Breast epithelium (tissue), 4 donors: ENCODE measurements around the gene TLCD4. TPM values are rescaled to one million over a fixed set of nuclear protein-coding genes. Genes with fewer than 3 reads are reported as not detected.

ENCODE experiments used
- DNase-seq, 2 donors: peaks; one replicate each; pipeline ENCODE4 v3.0.0-alpha.2; 2019; ENCODE audit warnings: low spot score in 2 of 2
- H3K27ac ChIP-seq, 2 donors: fragments of 200-600 bp; sonication (generic) in 1 of 2; one replicate each; pipeline ENCODE4 v1.5.1; 2016 to 2019; ENCODE audit warnings: mild to moderate bottlenecking in 1 of 2
- H3K27me3 ChIP-seq, 2 donors: fragments of 200-600 bp; sonication (generic) in 1 of 2; one replicate each; pipeline versions ENCODE4 v1.5.1 to v1.6.0; 2017 to 2019; ENCODE audit warnings: control low read depth in 1 of 2, mild to moderate bottlenecking in 1 of 2
- H3K36me3 ChIP-seq: fragments of 200-600 bp; one replicate; pipeline ENCODE4 v1.5.1; 2019
- H3K4me1 ChIP-seq, 2 donors: fragments of 200-600 bp; sonication (generic); one replicate each; pipeline ENCODE4 v1.5.1; 2016 to 2019; ENCODE audit warnings: control low read depth in 1 of 2
- H3K4me3 ChIP-seq, 3 donors: fragments of 200-600 bp; sonication (generic); 1 replicate in 2 of 3; 2 replicates in 1 of 3; pipeline ENCODE4 v1.5.1; 2016 to 2019; ENCODE audit warnings: mild to moderate bottlenecking in 3 of 3, moderate library complexity in 2 of 3
- H3K9me3 ChIP-seq, 2 donors: fragments of 200-600 bp; sonication (generic) in 1 of 2; one replicate each; pipeline ENCODE4 v1.5.1; 2016 to 2019; ENCODE audit warnings: control low read depth in 1 of 2
- CTCF ChIP-seq, 3 donors: fragments of 450-650 bp; IDR thresholded peaks; one replicate each; pipeline ENCODE4 v1.5.1; 2016 to 2017; ENCODE audit warnings: antibody characterized with exemption in 3 of 3, mild to moderate bottlenecking in 3 of 3, moderate library complexity in 3 of 3
- POLR2A ChIP-seq: fragments of 450-650 bp; IDR thresholded peaks from one replicate; pipeline ENCODE4 v1.6.1; 2016; ENCODE audit warnings: antibody characterized with exemption, mild to moderate bottlenecking, moderate library complexity
- POLR2AphosphoS5 ChIP-seq, 3 donors: sonication (generic); formaldehyde crosslinking; IDR thresholded peaks; one replicate each; pipeline ENCODE4 v1.6.1; 2017; ENCODE audit warnings: antibody characterized with exemption in 3 of 3
- intact Hi-C: fragments of 100-400 bp; cut with DNase I; formaldehyde crosslinking; loops from one replicate; pipeline ENCODE4 v1.15.1; 2023; ENCODE audit warnings: low total_unique reads
- total RNA-seq, 3 donors: library from RNA; depleted of rRNA; stranded (reverse); fragments of >200 nt; gene quantifications; one replicate each; pipeline ENCODE4 v1.1.0, GENCODE V29; 2016

The TLCD4 gene
- total RNA-seq, 3 donors from 2014 or later = 5.9 to 22.4 (median 6.9) TPM

- Histone ChIP-seq H3K27me3 (no peaks in the 10 kb centered on the region), H3K36me3 (no peaks in the 10 kb centered on the region), H3K27ac (no peak overlapping the region), H3K9me3 (no peaks in the 10 kb centered on the region), H3K4me1 (no peaks in the 10 kb centered on the region), H3K4me3 (no peak overlapping the region)
- intact Hi-C loops = no loop called here
- TF ChIP-seq POLR2A (no peak), CTCF (IDR thresholded peaks at IDR 0.05) (no peak), POLR2AphosphoS5 (IDR thresholded peaks at IDR 0.05) (no peak)
- no peak for DNase-seq
These were observed 36.3 kb upstream of the TLCD4 start for GRCh38 chr1:95080879-95081278.

- Histone ChIP-seq H3K9me3 (no peaks in the 10 kb centered on the region), H3K27ac (no peak overlapping the region), H3K4me3 (no peak overlapping the region), H3K36me3 (no peaks in the 10 kb centered on the region), H3K27me3 (no peaks in the 10 kb centered on the region), H3K4me1 (no peaks in the 10 kb centered on the region)
- DNase-seq = no peak
- intact Hi-C loops = no loop called here
- TF ChIP-seq CTCF (IDR thresholded peaks at IDR 0.05) (peak in 2 of 3 donors; percentile 27 to 29), POLR2AphosphoS5 (IDR thresholded peaks at IDR 0.05) (no peak)
These were observed 32.6 kb upstream of the TLCD4 start for GRCh38 chr1:95084317-95085176.

GRCh38 chr1:95085376-95085775 lies 31.8 kb upstream of the TLCD4 start:
- intact Hi-C loops = no loop called here
- H3K9me3 ChIP-seq = peaks cover 0 to 8% of the 10 kb centered on the region in 2 donors
- no peaks in the 10 kb centered on the region for H3K36me3 ChIP-seq
- no peaks in the 10 kb centered on the region for H3K4me1 ChIP-seq
- DNase-seq = no peak
- H3K27ac ChIP-seq = no peak overlapping the region
- TF ChIP-seq POLR2A = no peak
- no peak for TF ChIP-seq CTCF (IDR thresholded peaks at IDR 0.05)
- no peak for TF ChIP-seq POLR2AphosphoS5 (IDR thresholded peaks at IDR 0.05)
- H3K27me3 ChIP-seq = no peaks in the 10 kb centered on the region
- no peak overlapping the region for H3K4me3 ChIP-seq

- peaks cover 0 to 9% of the 10 kb centered on the region in 2 donors for H3K9me3 ChIP-seq
- H3K4me1 ChIP-seq = no peaks in the 10 kb centered on the region
- H3K4me3 ChIP-seq = no peak overlapping the region
- no peak for DNase-seq
- no peak for TF ChIP-seq CTCF (IDR thresholded peaks at IDR 0.05)
- TF ChIP-seq POLR2A = no peak
- no peak for TF ChIP-seq POLR2AphosphoS5 (IDR thresholded peaks at IDR 0.05)
- H3K36me3 ChIP-seq = no peaks in the 10 kb centered on the region
- no peak overlapping the region for H3K27ac ChIP-seq
- intact Hi-C loops = no loop called here
- H3K27me3 ChIP-seq = no peaks in the 10 kb centered on the region
These were observed 30.1 kb upstream of the TLCD4 start for GRCh38 chr1:95086949-95087533.

- Histone ChIP-seq H3K27ac (no peak overlapping the region), H3K4me3 (no peak overlapping the region), H3K4me1 (no peaks in the 10 kb centered on the region), H3K27me3 (no peaks in the 10 kb centered on the region), H3K36me3 (no peaks in the 10 kb centered on the region), H3K9me3 (peaks cover 0 to 9% of the 10 kb centered on the region in 2 donors)
- intact Hi-C loops = no loop called here
- DNase-seq = no peak
- TF ChIP-seq CTCF (IDR thresholded peaks at IDR 0.05) = no peak
- TF ChIP-seq POLR2AphosphoS5 (IDR thresholded peaks at IDR 0.05) = no peak
- no peak for TF ChIP-seq POLR2A
These were observed 28.9 kb upstream of the TLCD4 start for GRCh38 chr1:95088303-95088702.
